HFF-Myc (cell line): Measurements from ENCODE around the gene SEC22C.

Experiments
- DNase-seq: peaks from one replicate; pipeline ENCODE4 v3.0.0-alpha.2; 2011; ENCODE audit warnings: low read depth; ENCODE audit errors: extremely low read depth
- H3K4me3 ChIP-seq: replicated peaks from 2 replicates; pipeline ENCODE4 v1.5.1; 2011; ENCODE audit warnings: low read depth, mild to moderate bottlenecking, control low read depth, low read length
- CTCF ChIP-seq: IDR thresholded peaks from 2 replicates; pipeline ENCODE4 v1.5.1; 2012; ENCODE audit warnings: mild to moderate bottlenecking, low read depth, low read length, control low read depth; ENCODE audit errors: missing control alignments

SEC22C gene

GRCh38 chr3:42593635-42594034 lies 11.9 kb upstream of the SEC22C start:
- H3K4me3 ChIP-seq: no peak overlapping the region
- DNase-seq: no peak
- no peak for TF ChIP-seq CTCF

GRCh38 chr3:42591811-42592210 lies 10.0 kb upstream of the SEC22C start:
- TF ChIP-seq CTCF: no peak
- H3K4me3 ChIP-seq: peak overlapping the region; percentile 75
- DNase-seq: no peak

- peak overlapping the region; percentile 75 for H3K4me3 ChIP-seq
- TF ChIP-seq CTCF: no peak
- DNase-seq: no peak
Measured at GRCh38 chr3:42590989-42591756, 9.4 kb upstream of the SEC22C start.

- H3K4me3 ChIP-seq: peak overlapping the region; percentile 75
- DNase-seq: no peak
- no peak for TF ChIP-seq CTCF
Measured at GRCh38 chr3:42589382-42590109, 7.8 kb upstream of the SEC22C start.

- no peak for TF ChIP-seq CTCF
- no peak for DNase-seq
- no peak overlapping the region for H3K4me3 ChIP-seq
Measured at GRCh38 chr3:42588625-42589024, 6.9 kb upstream of the SEC22C start.

GRCh38 chr3:42582474-42583070 lies 805 bp upstream of the SEC22C start:
- DNase-seq: no peak
- TF ChIP-seq CTCF: no peak
- peak overlapping the region; percentile 80 for H3K4me3 ChIP-seq
